ENCODE results near the gene ROBO3.

DNA sequence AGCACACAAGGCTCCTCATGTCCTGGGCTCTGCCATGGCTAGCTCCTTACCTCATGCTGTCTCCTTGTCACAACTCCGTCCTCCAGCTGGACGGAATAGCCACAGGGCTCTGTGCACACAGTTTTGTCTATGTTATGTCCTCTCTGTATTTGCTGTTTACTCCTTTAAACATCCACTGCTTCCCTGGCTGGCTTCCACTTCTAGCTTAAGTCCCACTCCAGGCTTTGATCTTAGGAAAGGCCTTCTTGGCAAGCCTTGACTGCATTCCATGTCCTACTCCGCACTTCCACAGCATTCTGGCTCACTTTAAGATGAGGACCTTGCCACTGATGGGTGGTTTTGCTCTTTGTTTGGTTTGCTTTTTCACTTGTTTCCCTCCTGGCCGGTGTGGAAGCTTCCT, 22.9 kb upstream of the ROBO3 start:
- TF ChIP-seq EZH2phosphoT487 (IDR thresholded peaks at IDR 0.05; ENCODE audit: insufficient read depth, low read depth) = no peak
- TF ChIP-seq EZH2 (IDR thresholded peaks at IDR 0.05; ENCODE audit: insufficient read depth, poor library complexity, severe bottlenecking) = no peak

Data from GM23248 (cell line).